ENCODE measurements around the gene WDR26.

WDR26 gene

GRCh38 chr1:224348137-224348536 lies 86.5 kb downstream of the WDR26 start:
- DNase-seq (ENCODE audit: low spot score): peak; percentile 28

DNA sequence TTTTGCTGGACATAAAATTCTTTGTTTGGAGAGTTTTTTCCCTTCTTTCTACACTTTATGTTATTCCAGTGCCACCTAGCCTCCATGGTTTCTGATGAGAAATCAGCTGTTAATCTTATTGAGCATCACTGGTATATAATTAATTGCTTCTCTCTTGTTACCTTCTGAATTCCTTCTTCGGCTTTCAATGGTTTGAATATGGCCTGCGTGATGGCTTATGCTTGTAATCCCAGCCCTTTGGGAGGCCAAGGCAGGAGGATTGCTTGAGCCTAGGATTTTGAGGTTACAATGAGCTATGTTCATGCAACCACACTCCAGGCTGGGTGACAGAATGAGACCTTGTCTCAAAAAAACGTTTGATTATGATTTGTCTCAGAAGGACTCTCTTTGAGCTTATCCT lies 90.9 kb downstream of the WDR26 start:
- no peak for DNase-seq (ENCODE audit: low spot score)

DNA sequence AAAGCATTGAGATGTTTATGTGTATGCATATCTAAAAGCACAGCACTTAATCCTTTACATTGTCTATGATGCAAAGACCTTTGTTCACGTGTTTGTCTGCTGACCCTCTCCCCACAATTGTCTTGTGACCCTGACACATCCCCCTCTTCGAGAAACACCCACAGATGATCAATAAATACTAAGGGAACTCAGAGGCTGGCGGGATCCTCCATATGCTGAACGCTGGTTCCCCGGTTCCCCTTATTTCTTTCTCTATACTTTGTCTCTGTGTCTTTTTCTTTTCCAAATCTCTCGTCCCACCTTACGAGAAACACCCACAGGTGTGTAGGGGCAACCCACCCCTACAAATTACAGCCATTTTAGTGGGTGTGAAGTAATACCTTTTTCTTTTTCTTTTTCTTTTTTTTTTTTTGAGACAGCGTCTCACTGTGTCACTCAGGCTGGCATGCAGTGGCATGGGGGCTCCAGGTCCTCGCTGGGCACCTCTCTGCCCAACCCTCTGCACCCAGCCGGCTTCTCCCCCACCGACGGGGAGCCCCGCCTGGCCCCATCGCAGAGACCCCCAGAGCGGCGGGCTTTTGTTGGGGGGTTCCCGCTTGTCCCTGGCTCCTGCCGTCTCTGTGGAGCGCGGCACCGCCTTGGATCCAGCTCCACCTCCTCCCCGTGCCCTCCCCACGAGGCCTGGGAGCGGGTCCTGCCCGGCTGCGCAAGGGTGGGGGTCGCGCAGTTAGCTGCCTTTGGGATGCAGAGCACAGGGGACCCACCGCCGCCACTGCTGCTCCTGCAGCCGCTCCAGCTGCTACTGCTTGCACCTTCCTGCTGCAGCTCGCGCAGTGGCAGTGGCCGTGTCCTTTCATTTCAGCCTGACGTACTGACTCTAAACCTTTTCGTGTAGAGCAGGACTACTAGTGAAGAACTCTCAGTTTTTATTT lies 93.9 kb downstream of the WDR26 start:
- peak; percentile 49 for DNase-seq (ENCODE audit: low spot score)

DNA sequence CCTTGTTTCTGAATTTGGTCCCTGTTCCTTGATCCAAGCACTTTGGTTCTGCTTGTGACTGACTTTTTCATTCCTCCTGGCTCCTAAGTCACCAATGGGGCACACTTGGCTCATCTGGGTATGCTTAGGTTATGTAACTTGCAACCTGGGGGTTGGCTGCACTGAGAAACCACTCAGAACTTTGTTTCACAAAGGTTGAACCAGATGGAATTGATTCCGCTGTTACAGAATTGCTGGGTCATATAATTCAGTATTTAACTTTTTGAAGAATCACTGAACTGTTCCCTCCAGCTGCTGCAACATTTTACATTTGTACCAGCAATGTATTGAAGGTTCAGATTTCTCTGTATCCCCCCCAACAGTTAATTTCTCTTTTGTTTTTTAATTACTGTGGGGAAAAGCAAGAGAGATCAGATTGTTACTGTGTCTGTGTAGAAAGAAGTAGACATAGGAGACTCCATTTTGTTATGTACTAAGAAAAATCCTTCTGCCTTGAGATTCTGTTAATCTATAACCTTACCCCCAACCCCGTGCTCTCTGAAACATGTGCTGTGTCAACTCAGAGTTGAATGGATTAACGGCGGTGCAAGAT lies 95.1 kb downstream of the WDR26 start:
- no peak for DNase-seq (ENCODE audit: low spot score)

DNA sequence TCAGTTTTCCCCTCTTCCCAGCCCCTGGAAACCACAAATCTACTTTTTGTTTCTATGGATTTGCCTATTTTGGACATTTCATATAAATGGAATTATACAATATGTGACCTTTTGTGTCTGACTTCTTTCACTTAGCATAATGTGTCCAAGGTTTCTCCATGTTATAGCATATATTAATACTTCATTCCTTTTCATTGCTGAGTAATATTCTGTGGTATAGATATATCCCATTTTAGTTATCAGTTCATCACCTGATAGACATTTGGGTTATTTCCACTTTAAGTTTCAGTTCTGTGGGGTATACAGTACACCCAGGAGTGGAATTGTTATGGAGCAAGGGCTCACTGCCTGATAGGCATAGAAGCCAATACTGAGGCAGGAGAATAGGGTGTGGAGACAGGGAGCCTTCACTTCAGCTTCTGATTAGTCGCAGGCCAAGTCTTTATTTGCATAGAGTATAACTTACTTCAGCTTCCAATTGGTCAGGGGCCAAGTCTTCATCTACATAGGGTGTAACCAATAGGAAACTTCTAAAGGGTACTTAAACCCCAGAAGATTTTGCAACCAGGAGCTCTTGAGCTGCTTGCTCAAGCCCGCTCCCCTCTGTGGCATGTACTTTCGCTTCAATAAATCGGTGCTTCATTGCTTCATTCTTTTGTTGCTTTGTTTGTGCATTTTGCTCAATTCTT lies 96.3 kb downstream of the WDR26 start:
- no peak for DNase-seq (ENCODE audit: low spot score)
